ENCODE results near the gene FAM193A. TPM values are rescaled to one million over a fixed set of nuclear protein-coding genes. Genes with fewer than 3 reads are reported as not detected.

The FAM193A gene
- polyA plus RNA-seq, 1 of the 3 experiments (the other 2 are of a cell fraction), result 9.2 TPM

GRCh38 chr4:2572076-2572475 is 35.6 kb downstream of the FAM193A start (continued):
- TF ChIP-seq CTCF (IDR thresholded peaks at IDR 0.05) (no peak), RCOR1 (IDR thresholded peaks at IDR 0.05; ENCODE audit: low read length) (no peak), RXRA (IDR thresholded peaks at IDR 0.05; ENCODE audit: borderline replicate concordance, low read depth) (no peak), TCF12 (IDR thresholded peaks at IDR 0.05) (no peak), EZH2phosphoT487 (IDR thresholded peaks at IDR 0.05; ENCODE audit: borderline replicate concordance, low read depth) (no peak), ZBTB33 (IDR thresholded peaks at IDR 0.05; ENCODE audit: borderline replicate concordance, low read depth) (no peak), TEAD4 (IDR thresholded peaks at IDR 0.05; ENCODE audit: borderline replicate concordance, insufficient read depth) (no peak), MXI1 (IDR thresholded peaks at IDR 0.05; ENCODE audit: low read depth, low read length) (no peak), NRF1 (IDR thresholded peaks at IDR 0.05; ENCODE audit: low read depth, low read length) (no peak), PBX3 (IDR thresholded peaks at IDR 0.05) (no peak), EP300 (IDR thresholded peaks at IDR 0.05; ENCODE audit: borderline replicate concordance in 1 of 2, low read depth in 1 of 2, low read length in 1 of 2) (no peak), USF1 (IDR thresholded peaks at IDR 0.05; ENCODE audit: borderline replicate concordance, low read depth) (no peak), RAD21 (IDR thresholded peaks at IDR 0.05; ENCODE audit: low read length) (no peak), ELF1 (IDR thresholded peaks at IDR 0.05) (no peak)

GRCh38 chr4:2572866-2573265 is 36.4 kb downstream of the FAM193A start:
- 95% methylated on average over 4 of the region's 4 CpGs for WGBS (ENCODE audit: low lambda C conversion rate)
- H4K20me1 ChIP-seq (ENCODE audit: insufficient read depth), result peaks cover 98% of the 10 kb centered on the region
- H3K9ac ChIP-seq, result no peak overlapping the region
- peaks cover 0 to 5% of the 10 kb centered on the region in 2 experiments for H3K36me3 ChIP-seq (replicated peaks in 1 of 2; ENCODE audit: control insufficient read depth in 1 of 2, insufficient read depth in 2 of 2, low read length in 1 of 2)
- H3F3A ChIP-seq (replicated peaks; ENCODE audit: insufficient read depth), result peaks cover 4% of the 10 kb centered on the region
- no peaks in the 10 kb centered on the region for H3K9me2 ChIP-seq
- POLR2A ChIA-PET, result no interaction called here
- CTCF ChIA-PET, result no interaction called here
- no peak overlapping the region for H2AFZ ChIP-seq (ENCODE audit: low read depth)
- H3K4me2 ChIP-seq, result no peak overlapping the region
- no peaks in the 10 kb centered on the region for H3K27me3 ChIP-seq (ENCODE audit: insufficient read depth)
- no peak overlapping the region for H3K4me3 ChIP-seq (ENCODE audit: low read depth in 2 of 2, low read length in 1 of 2)
- DNase-seq, result no peak
- TF ChIP-seq NRF1 (IDR thresholded peaks at IDR 0.05; ENCODE audit: low read depth, low read length) (no peak), TCF12 (IDR thresholded peaks at IDR 0.05) (no peak)
- H3K4me1 ChIP-seq (ENCODE audit: control insufficient read depth in 1 of 2, insufficient read depth in 2 of 2, low read depth in 1 of 2, low read length in 1 of 2), result peaks cover 6 to 12% of the 10 kb centered on the region in 2 experiments; a peak in 1 of 4 replicates
- no peak overlapping the region for H3K27ac ChIP-seq (ENCODE audit: low read depth in 2 of 2, low read length in 1 of 2)
- peaks cover 100% of the 10 kb centered on the region for H3K79me2 ChIP-seq (ENCODE audit: insufficient read depth)
- no peaks in the 10 kb centered on the region for H3K9me3 ChIP-seq

Measured in SK-N-SH (cell line).